GM21447 (cell line): ENCODE results near the gene GPC2.

Experiments used
- ATAC-seq: cut with Tn5 transposase; IDR thresholded peaks from one replicate; pipeline ENCODE4 v1.9.1; 2021; ENCODE audit not compliant: unreplicated experiment

The GPC2 gene

GRCh38 chr7:100171087-100171681 lies 6.0 kb downstream of the GPC2 start:
- no peak for ATAC-seq

- no peak for ATAC-seq
These were observed 6.9 kb downstream of the GPC2 start for GRCh38 chr7:100170101-100170897.

- no peak for ATAC-seq
These were observed 7.9 kb downstream of the GPC2 start for GRCh38 chr7:100169147-100169850.

GRCh38 chr7:100167912-100168323 lies 9.3 kb downstream of the GPC2 start:
- ATAC-seq: no peak

DNA sequence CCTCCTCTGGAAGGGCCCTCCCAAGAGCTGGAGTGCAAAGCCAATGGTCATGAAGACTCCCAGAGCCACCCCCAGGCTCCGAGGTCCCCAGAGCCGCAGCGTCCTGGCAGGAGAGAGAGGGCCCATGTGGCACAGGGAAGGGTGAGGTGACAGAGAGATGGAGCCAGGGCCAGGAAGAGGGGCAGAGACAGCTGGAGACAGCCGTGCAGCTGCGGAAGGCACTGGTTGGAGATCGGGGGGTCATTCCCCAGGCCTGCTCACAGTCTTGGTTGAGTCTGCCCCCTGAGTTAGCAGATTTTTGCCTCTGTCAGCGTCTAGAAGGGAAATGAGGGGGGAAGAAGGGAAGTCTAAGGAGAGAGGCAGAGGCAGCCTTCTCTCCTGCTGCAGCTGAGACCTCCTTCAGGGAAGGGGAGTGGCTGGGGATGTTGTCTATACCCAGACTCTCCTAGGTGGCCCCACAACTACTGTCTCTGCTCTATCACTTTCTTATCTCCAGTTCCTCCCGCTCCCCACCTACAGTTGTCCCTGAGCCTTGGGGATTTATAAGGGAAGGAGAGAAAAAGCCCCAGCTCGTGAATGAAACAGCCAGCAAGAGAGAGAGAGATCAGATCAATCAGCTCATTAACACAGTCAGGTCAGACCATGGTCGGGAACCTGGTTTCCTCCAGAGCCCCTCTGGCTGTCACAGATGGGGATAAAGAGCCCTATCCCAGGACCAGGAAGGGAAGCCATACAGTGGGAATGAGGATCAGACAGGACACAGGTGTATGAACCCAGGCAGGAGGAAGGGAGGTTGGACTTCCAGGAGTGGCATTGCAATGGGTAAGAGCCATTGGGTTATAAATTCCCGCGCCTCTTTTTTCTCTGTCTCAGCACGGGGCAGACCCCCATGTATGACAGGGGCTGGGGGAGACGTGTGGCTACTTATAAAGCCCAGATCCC lies 9.9 kb downstream of the GPC2 start:
- ATAC-seq: no peak

GRCh38 chr7:100166317-100166940 lies 10.8 kb downstream of the GPC2 start:
- no peak for ATAC-seq

GRCh38 chr7:100163871-100164270 lies 13.3 kb downstream of the GPC2 start:
- no peak for ATAC-seq

DNA sequence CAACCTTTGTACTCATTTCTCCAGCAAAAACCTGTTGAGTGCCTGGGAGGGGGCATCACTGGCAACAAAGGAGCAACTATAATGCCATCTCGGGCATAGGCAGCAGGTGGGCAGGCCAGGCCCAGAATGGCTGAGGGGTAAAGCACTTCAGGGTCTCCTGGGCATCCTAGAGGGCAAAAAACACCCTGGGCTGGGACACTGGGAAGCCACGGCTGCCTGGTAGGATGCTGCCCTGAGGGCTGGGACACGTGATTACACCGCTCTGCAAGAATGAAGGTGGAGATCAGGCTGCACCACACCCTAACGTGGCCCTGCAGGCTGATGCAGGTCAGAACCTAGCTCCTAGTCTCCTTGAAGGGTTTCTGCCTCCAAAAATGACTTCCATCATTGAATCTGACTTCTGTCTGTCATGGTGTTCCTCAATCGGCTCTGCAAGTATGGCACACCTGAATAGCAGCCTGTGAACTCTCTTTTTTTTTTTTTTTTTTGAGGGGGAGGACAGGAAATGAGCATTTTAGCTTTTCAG lies 14.1 kb downstream of the GPC2 start:
- ATAC-seq: no peak

DNA sequence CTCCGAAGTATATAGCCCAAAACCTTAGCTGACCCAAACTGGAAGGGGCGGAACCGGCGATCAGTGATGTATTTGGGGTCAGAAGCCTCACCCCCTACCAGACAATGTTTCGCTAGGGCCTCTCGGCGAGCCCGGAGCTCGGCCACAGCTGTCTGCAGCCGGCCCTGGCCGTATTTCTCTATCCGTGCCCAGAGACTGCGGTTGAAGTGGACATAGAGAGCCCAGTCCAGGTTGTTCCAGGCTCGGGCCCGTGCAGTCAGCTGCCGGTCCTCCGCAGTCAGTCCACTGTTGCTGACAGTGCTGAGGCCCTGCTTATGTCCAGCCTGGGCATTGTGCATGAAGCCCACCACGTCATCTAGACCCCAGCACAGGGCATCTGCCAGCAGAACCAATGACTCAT lies 17.1 kb downstream of the GPC2 start:
- ATAC-seq: no peak

DNA sequence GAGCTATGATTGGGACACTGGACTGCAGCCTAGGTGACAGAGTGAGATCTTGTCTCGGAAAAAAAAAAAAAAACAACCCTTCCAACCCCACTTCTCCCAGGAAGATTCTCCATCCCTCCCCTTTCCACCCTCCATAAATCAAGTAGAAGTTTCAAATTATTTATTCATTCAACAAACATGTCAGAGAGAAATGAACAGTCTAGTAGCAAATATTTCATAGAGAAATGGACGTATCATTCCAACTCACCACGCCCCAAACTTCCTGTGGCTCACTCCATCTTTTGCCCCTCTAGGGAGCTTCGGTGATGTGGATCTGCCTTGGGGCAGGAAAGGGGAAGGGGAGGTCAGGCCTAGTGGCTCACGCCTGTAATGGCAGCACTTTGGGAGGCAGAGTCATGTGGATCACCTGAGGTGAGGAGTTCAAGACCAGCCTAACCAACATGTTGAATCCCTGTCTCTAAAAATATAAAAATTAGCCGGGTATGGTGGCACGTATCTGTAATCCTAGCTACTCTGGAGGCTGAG lies 18.0 kb downstream of the GPC2 start:
- ATAC-seq: no peak

DNA sequence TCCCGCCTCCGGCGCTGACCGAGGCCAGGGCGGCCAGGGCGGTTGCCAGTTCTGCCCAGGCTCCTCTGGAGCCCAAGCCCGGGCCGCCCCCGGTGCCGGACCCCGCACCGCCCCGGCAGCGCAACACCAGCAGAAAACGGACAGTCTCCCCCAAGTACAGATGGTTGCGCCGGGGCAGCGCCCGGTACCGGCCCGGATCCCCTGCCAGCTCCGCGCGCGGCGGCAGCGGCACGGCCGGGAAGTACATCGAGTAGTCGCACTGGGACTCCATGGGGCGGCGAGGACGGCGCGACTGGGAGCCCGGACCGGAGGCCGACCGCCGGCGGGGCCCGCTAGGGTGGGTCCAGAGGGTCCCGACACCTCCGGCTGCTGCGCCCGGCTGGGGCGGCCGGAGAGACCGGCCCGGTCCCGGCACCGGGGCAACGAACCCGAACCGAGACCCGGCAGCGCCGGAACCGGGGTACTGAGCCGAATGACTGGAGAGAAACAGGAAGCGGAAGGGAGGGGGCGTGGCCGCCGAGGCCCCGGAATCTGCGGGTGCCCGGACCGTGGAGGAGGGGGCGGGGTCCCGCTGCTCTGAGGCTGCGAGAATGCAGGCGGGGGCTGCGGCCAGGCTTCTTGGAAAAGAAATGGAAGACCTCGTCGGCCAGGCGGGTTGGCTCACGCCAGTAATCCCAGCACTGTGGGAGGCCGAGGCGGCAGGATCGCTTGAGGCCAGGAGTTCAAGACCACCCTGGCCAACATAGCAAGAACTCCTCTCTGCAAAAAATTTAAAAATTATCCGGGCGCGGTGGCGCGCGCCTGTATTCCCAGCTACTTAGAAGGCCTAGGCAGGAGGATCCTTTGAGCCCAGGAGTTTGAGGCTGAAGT lies 18.7 kb downstream of the GPC2 start, which contains the start of gene TRAPPC14:
TRAPPC14 (minus strand) TSS at position 495 of the 870 bp plus-strand sequence; CDS start at position 271, 224 bp downstream.
- peak; percentile 70 for ATAC-seq

GRCh38 chr7:100157334-100158228 lies 19.6 kb downstream of the GPC2 start:
- ATAC-seq: no peak

- no peak for ATAC-seq
These were observed 20.2 kb downstream of the GPC2 start for GRCh38 chr7:100157069-100157333.

DNA sequence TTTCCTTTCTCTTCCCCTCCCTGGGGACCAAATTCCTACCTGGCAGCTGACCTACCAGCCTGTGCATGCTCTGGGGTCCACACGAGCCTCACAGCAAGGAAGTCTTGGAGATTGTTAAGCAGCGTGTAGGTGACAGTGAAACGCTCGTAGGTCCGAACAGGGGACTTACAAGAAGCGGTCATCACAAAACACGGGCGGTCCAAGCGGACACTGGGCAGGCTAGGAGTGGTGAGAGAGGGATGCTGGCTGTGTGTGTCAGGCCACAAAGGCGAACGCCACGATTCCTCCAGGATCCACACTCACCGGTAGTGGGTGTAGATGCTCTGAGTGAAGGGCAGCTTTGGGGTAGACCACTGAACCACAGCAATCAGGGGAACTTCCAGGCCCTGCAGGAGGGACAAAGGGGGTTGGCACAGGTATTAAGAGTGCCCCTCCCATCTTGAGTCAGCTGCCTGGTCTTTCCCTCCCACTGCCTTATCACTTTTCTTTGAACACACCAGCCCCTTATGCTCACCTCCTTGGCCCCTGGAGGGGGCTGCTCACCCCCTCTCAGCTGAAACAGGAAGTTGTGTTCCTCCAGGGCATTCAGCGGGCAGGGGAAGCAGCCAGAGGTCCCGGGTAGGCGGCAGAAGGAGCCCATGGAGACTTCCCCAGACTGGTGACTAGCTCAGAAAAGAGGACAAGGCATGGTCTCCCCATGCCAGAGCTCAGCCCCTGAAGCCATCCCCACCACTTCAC lies 20.7 kb downstream of the GPC2 start:
- ATAC-seq: no peak

- ATAC-seq: no peak
These were observed 21.4 kb downstream of the GPC2 start for GRCh38 chr7:100155553-100156317.

DNA sequence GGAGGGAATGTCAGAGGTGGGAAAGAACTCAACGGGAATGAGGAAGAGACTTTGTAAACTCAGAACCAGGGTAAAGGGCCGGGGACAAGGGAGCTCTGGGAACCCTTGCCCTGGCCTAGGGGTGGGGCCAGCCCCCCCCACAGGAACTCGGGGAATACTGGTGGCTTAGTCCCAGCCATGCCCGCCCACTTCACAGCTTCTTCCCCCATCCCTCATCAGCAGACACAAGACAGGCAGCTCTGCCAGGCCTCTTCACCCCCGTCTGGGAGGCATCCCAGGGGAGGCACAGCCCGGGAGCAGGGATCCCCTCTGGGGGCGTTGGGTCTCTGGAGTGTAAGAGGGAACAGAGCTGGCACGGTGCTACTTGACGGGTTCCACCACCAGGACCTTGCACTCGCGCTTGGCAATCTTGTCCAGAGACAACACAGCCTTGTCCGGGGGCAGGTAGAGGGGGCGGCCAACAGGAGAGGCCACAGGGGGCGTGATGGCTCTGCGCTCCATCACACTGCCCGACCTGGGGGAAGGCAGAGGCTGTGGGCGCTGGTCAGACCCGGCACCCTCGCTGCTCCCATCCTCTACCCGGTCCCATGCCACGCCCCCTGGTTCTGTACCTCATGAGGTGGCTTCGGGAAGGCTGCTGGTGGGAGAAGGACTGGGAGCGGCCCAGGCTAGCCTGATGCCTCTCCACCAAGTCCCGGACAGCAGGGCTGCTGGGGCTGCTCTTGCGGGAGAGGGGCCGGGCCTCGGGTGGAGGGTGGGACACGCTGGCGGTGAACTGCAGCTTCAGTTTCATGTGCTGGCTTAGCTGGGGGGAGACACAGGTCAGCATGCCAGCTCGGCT lies 22.3 kb downstream of the GPC2 start:
- no peak for ATAC-seq
